OCI-LY7 (cell line): ENCODE measurements around the gene ACTL8. TPM values are rescaled to one million over a fixed set of nuclear protein-coding genes. Genes with fewer than 3 reads are reported as not detected.

ENCODE experiments used
- BruUV-seq: library from RNA; stranded (reverse); fragments of 400-500 nt; replicated peaks from 2 replicates; lab custom pipeline; 2021; lab: Mats Ljungman, UMichigan
- CTCF ChIA-PET: fragments of 300-600 bp; sonication (Branson Sonifier 250); formaldehyde crosslinking; loops from one replicate; lab custom pipeline; 2022; ENCODE audit warnings: antibody characterized with exemption; ENCODE audit not compliant: unreplicated experiment; lab: Charles Lee
- POLR2A ChIA-PET: fragments of 300-600 bp; sonication (Branson Sonifier 250); formaldehyde crosslinking; loops from one replicate; lab custom pipeline; 2022; ENCODE audit warnings: antibody characterized with exemption; lab: Charles Lee
- DNase-seq: peaks from one replicate; pipeline ENCODE4 v3.0.0-alpha.2; 2015; ENCODE audit warnings: low spot score
- H2AFZ ChIP-seq: fragments of 200-600 bp; sonication (generic), shearing (Covaris generic); 2 replicates; pipeline ENCODE4 v1.6.1; 2014; ENCODE audit warnings: mild to moderate bottlenecking, antibody characterized with exemption, low read length, moderate library complexity
- H3K27ac ChIP-seq: fragments of 200-600 bp; sonication (generic); 2 replicates; pipeline ENCODE4 v1.5.1; 2014; ENCODE audit warnings: mixed run types, low read depth, mild to moderate bottlenecking, moderate library complexity, low read length, inconsistent platforms; ENCODE audit not compliant: poor library complexity, severe bottlenecking
- H3K36me3 ChIP-seq: fragments of 200-600 bp; sonication (generic); 2 replicates; pipeline ENCODE4 v1.6.1; 2014; ENCODE audit warnings: mild to moderate bottlenecking, antibody characterized with exemption, low read length, moderate library complexity, mixed read lengths; ENCODE audit not compliant: insufficient read depth
- H3K4me1 ChIP-seq: fragments of 200-600 bp; sonication (generic); 2 replicates; pipeline ENCODE4 v1.5.1; 2014; ENCODE audit warnings: mild to moderate bottlenecking, low read length; ENCODE audit not compliant: insufficient read depth, poor library complexity, severe bottlenecking
- H3K4me2 ChIP-seq: fragments of 200-600 bp; sonication (generic); 2 replicates; pipeline ENCODE4 v1.6.1; 2014; ENCODE audit warnings: mild to moderate bottlenecking, low read length
- H3K4me3 ChIP-seq: fragments of 200-600 bp; sonication (generic); 2 replicates; pipeline ENCODE4 v1.5.1; 2014; ENCODE audit warnings: mild to moderate bottlenecking, low read depth, low read length; ENCODE audit not compliant: poor library complexity, severe bottlenecking
- H3K79me2 ChIP-seq: fragments of 200-600 bp; sonication (generic); 2 replicates; pipeline ENCODE4 v1.6.1; 2016; ENCODE audit warnings: low read depth, mild to moderate bottlenecking, low read length, moderate library complexity, mixed read lengths; ENCODE audit not compliant: insufficient read depth
- H3K9me2 ChIP-seq: fragments of 200-600 bp; sonication (generic); 2 replicates; pipeline ENCODE4 v1.6.1; 2016; ENCODE audit warnings: mild to moderate bottlenecking, low read length, mixed read lengths; ENCODE audit not compliant: insufficient read depth
- H3K9me3 ChIP-seq: fragments of 200-600 bp; sonication (generic); 2 replicates; pipeline ENCODE4 v1.6.1; 2014; ENCODE audit warnings: mild to moderate bottlenecking, mixed run types, low read length, mixed read lengths
- H4K20me1 ChIP-seq: fragments of 200-600 bp; sonication (generic); 2 replicates; pipeline ENCODE4 v1.6.1; 2014; ENCODE audit warnings: mild to moderate bottlenecking, antibody characterized with exemption, low read length, moderate library complexity, mixed read lengths; ENCODE audit not compliant: insufficient read depth
- CTCF ChIP-seq: fragments of 200-600 bp; sonication (generic); conservative IDR thresholded peaks from 2 replicates; pipeline ENCODE4 v1.5.1; 2014; ENCODE audit warnings: mild to moderate bottlenecking, antibody characterized with exemption, low read length, moderate library complexity, mixed read lengths
- EZH2phosphoT487 ChIP-seq: fragments of 200-600 bp; sonication (generic); IDR thresholded peaks from 2 replicates; pipeline ENCODE4 v1.6.1; 2018; ENCODE audit warnings: low read depth, borderline replicate concordance, mild to moderate bottlenecking, mixed run types, antibody characterized with exemption, low read length, moderate library complexity, mixed read lengths
- intact Hi-C: fragments of 100-400 bp; cut with micrococcal nuclease; formaldehyde crosslinking; loops from one replicate; pipeline ENCODE4 v1.10.0; 2022; ENCODE audit not compliant: unreplicated experiment
- total RNA-seq, 2 experiments: library from RNA; depleted of rRNA in 1 of 2; stranded (reverse); fragments of >200 nt in 1 of 2; shearing (Covaris generic) in 1 of 2; gene quantifications; 2 replicates each; pipeline ENCODE4 v1.2.3, GENCODE V29; 2014 to 2022

Gene ACTL8
- total RNA-seq, 2 experiments from 2014 or later, result not detected

- no peak overlapping the region for H3K27ac ChIP-seq
- H3K4me3 ChIP-seq, result no peak overlapping the region
- H2AFZ ChIP-seq, result no peak overlapping the region
- no peak for DNase-seq
- H3K36me3 ChIP-seq, result no peaks in the 10 kb centered on the region
- ChIA-PET POLR2A (no interaction called here), CTCF (no interaction called here)
- intact Hi-C loops, result no loop called here
- no peaks in the 10 kb centered on the region for H3K79me2 ChIP-seq
- H3K4me2 ChIP-seq, result no peak overlapping the region
- H3K9me3 ChIP-seq, result no peaks in the 10 kb centered on the region
- H4K20me1 ChIP-seq, result no peaks in the 10 kb centered on the region
- no TSS peak for BruUV-seq
- no peaks in the 10 kb centered on the region for H3K9me2 ChIP-seq
- H3K4me1 ChIP-seq, result no peaks in the 10 kb centered on the region
- no peak for TF ChIP-seq EZH2phosphoT487
- TF ChIP-seq CTCF, result no peak
Measured at GRCh38 chr1:17810668-17811067, 55.5 kb downstream of the ACTL8 start.

- H2AFZ ChIP-seq, result no peak overlapping the region
- no peak for DNase-seq
- no TSS peak for BruUV-seq
- H3K9me2 ChIP-seq, result no peaks in the 10 kb centered on the region
- H3K79me2 ChIP-seq, result no peaks in the 10 kb centered on the region
- POLR2A ChIA-PET, result interaction anchor here (0.7 kb wide), 1 partner anchor 164 kb away, joined by 3 read pairs; no protein-coding TSS in a partner anchor
- H3K27ac ChIP-seq, result no peak overlapping the region
- H4K20me1 ChIP-seq, result no peaks in the 10 kb centered on the region
- H3K9me3 ChIP-seq, result no peaks in the 10 kb centered on the region
- no peaks in the 10 kb centered on the region for H3K4me1 ChIP-seq
- no peak for TF ChIP-seq CTCF
- no peak for TF ChIP-seq EZH2phosphoT487
- H3K36me3 ChIP-seq, result no peaks in the 10 kb centered on the region
- no peak overlapping the region for H3K4me3 ChIP-seq
- H3K4me2 ChIP-seq, result no peak overlapping the region
- intact Hi-C loops, result no loop called here
- CTCF ChIA-PET, result no interaction called here
Measured at GRCh38 chr1:17816511-17816910, 61.4 kb downstream of the ACTL8 start.

DNA sequence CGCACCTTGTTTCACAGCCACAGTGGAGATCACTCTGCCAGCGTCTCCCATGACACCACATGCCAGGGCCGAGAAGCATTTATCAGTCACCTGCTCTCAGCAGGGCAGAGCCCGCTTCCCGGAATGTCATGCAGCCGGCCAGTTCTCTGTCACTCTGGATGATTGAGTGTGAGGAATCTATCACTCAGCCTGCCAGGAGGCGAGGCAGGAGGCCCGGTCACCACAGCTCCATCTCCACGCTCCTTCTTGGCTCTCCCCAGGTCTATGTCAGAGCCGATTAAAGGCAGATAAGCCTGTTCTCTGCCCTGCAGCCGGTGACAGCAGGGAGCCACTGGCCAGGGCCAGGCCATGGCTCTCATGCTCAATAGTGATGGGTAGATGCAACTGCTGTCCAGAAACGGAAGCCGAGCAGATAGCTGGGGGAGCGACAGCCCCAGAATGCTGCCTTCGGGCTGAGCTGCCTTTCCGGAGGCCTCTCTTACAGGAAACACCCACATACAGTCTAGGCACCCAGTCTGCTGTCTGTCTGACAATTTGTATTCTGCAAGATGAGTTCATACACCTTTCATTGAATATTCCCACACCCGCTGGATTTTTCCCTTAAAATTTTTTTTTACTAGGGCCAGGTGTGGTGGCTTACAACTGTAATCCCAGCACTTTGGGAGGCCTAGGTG, 64.1 kb downstream of the ACTL8 start:
- Histone ChIP-seq H3K9me3 (no peaks in the 10 kb centered on the region), H3K79me2 (no peaks in the 10 kb centered on the region), H3K27ac (no peak overlapping the region), H2AFZ (no peak overlapping the region), H3K4me3 (no peak overlapping the region), H3K36me3 (no peaks in the 10 kb centered on the region), H3K9me2 (no peaks in the 10 kb centered on the region), H4K20me1 (no peaks in the 10 kb centered on the region), H3K4me1 (no peaks in the 10 kb centered on the region), H3K4me2 (no peak overlapping the region)
- CTCF ChIA-PET, result no interaction called here
- intact Hi-C loops, result no loop called here
- TF ChIP-seq EZH2phosphoT487 (no peak), CTCF (no peak)
- POLR2A ChIA-PET, result no interaction called here
- DNase-seq, result no peak
- no TSS peak for BruUV-seq
